Neural cell (in vitro differentiated cells): ENCODE results near the gene RAP1GAP2. TPM values are rescaled to one million over a fixed set of nuclear protein-coding genes. Genes with fewer than 3 reads are reported as not detected.

ENCODE experiments used
- H2AFZ ChIP-seq: fragments of 200-600, 300-800 bp; sonication (generic), shearing (Covaris generic); 2 replicates; pipeline ENCODE4 v1.6.0; 2014; ENCODE audit warnings: low read depth, mild to moderate bottlenecking, antibody characterized with exemption, low read length, moderate library complexity
- H3F3A ChIP-seq: fragments of 200-600 bp; shearing (Covaris generic); 2 replicates; pipeline ENCODE4 v1.6.1; 2016; ENCODE audit warnings: mild to moderate bottlenecking, moderate library complexity, mixed read lengths, antibody characterized with exemption, low read length; ENCODE audit not compliant: insufficient read depth, poor library complexity, severe bottlenecking
- H3K27ac ChIP-seq: fragments of 200-600, 300-800 bp; sonication (generic), shearing (Covaris generic); 2 replicates; pipeline ENCODE4 v1.5.1; 2014; ENCODE audit warnings: mild to moderate bottlenecking, low read length, moderate library complexity
- H3K27me3 ChIP-seq: fragments of 300-800, 200-600 bp; sonication (generic), shearing (Covaris generic); 2 replicates; pipeline ENCODE4 v1.6.0; 2014; ENCODE audit warnings: mild to moderate bottlenecking, low read depth, low read length, moderate library complexity; ENCODE audit not compliant: insufficient read depth
- H3K36me3 ChIP-seq: fragments of 300-800, 200-600 bp; sonication (generic), shearing (Covaris generic); 2 replicates; pipeline ENCODE4 v1.5.1; 2014; ENCODE audit warnings: mild to moderate bottlenecking, antibody characterized with exemption, low read length, moderate library complexity; ENCODE audit not compliant: insufficient read depth
- H3K4me2 ChIP-seq: fragments of 300-800, 200-600 bp; sonication (generic), shearing (Covaris generic); 2 replicates; pipeline ENCODE4 v1.6.0; 2014; ENCODE audit warnings: mild to moderate bottlenecking, low read length
- H3K4me3 ChIP-seq: fragments of 300-800, 200-600 bp; sonication (generic), shearing (Covaris generic); 2 replicates; pipeline ENCODE4 v1.5.1; 2014; ENCODE audit warnings: mild to moderate bottlenecking, low read length, moderate library complexity
- H3K79me2 ChIP-seq: fragments of 200-600 bp; shearing (Covaris generic); replicated peaks from 2 replicates; pipeline ENCODE4 v1.6.0; 2014; ENCODE audit warnings: mild to moderate bottlenecking, low read length, moderate library complexity; ENCODE audit not compliant: insufficient read depth
- H3K9ac ChIP-seq: fragments of 300-800, 200-600 bp; sonication (generic), shearing (Covaris generic); 2 replicates; pipeline ENCODE4 v1.6.1; 2016; ENCODE audit warnings: mild to moderate bottlenecking, low read length, mixed read lengths
- H3K9me2 ChIP-seq: fragments of 200-600 bp; shearing (Covaris generic); 2 replicates; pipeline ENCODE4 v1.6.1; 2016; ENCODE audit warnings: mild to moderate bottlenecking, low read length, mixed read lengths; ENCODE audit not compliant: insufficient read depth
- H3K9me3 ChIP-seq: fragments of 200-600, 300-800 bp; sonication (generic), shearing (Covaris generic); 2 replicates; pipeline ENCODE4 v1.6.1; 2016; ENCODE audit warnings: mild to moderate bottlenecking, mixed run types, low read length, moderate library complexity, mixed read lengths
- H4K20me1 ChIP-seq: fragments of 200-600 bp; shearing (Covaris generic); 2 replicates; pipeline ENCODE4 v1.6.1; 2016; ENCODE audit warnings: mild to moderate bottlenecking, mixed run types; ENCODE audit not compliant: insufficient read depth
- CTCF ChIP-seq: fragments of 450-650 bp; IDR thresholded peaks from 2 replicates; pipeline ENCODE4 v1.5.1; 2014; ENCODE audit warnings: antibody characterized with exemption, mild to moderate bottlenecking, moderate library complexity; ENCODE audit not compliant: poor library complexity, severe bottlenecking
- EP300 ChIP-seq: fragments of 450-650 bp; conservative IDR thresholded peaks from 2 replicates; pipeline ENCODE4 v1.6.1; 2014; ENCODE audit warnings: antibody characterized with exemption, mild to moderate bottlenecking, moderate library complexity; ENCODE audit not compliant: poor library complexity, severe bottlenecking
- EZH2 ChIP-seq: fragments of 200-600, 300-800 bp; shearing (Covaris generic), sonication (generic); IDR thresholded peaks from 2 replicates; pipeline ENCODE4 v1.6.1; 2014; ENCODE audit warnings: antibody characterized with exemption, low read length, borderline replicate concordance, mild to moderate bottlenecking; ENCODE audit not compliant: insufficient read depth, poor library complexity, severe bottlenecking
- MXI1 ChIP-seq: fragments of 450-650 bp; conservative IDR thresholded peaks from 2 replicates; pipeline ENCODE4 v1.6.1; 2014; ENCODE audit warnings: antibody characterized with exemption, mild to moderate bottlenecking; ENCODE audit not compliant: poor library complexity, severe bottlenecking
- POLR2AphosphoS5 ChIP-seq: IDR thresholded peaks from 2 replicates; pipeline ENCODE4 v1.6.1; 2012
- RAD21 ChIP-seq: fragments of 450-650 bp; conservative IDR thresholded peaks from 2 replicates; pipeline ENCODE4 v1.6.1; 2014; ENCODE audit warnings: antibody characterized with exemption, mild to moderate bottlenecking, moderate library complexity
- REST ChIP-seq: IDR thresholded peaks from 2 replicates; pipeline ENCODE4 v1.6.1; 2012; ENCODE audit warnings: borderline replicate concordance
- SMC3 ChIP-seq: fragments of 450-650 bp; conservative IDR thresholded peaks from 2 replicates; pipeline ENCODE4 v1.6.1; 2014; ENCODE audit warnings: antibody characterized with exemption, mild to moderate bottlenecking, moderate library complexity; ENCODE audit not compliant: poor library complexity
- TAF1 ChIP-seq: IDR thresholded peaks from 2 replicates; pipeline ENCODE4 v1.6.1; 2012; ENCODE audit warnings: low read depth
- polyA plus RNA-seq: library from polyadenylated mRNA; depleted of rRNA; stranded (reverse); fragments of >200 nt; gene quantifications from 2 replicates; pipeline ENCODE4 v1.2.3, GENCODE V29; 2014

The RAP1GAP2 gene
- polyA plus RNA-seq, 1 donor from 2014 or later, result 14.8 TPM

GRCh38 chr17:2819921-2820501 lies 23.8 kb downstream of the RAP1GAP2 start:
- Histone ChIP-seq H3K36me3 (no peaks in the 10 kb centered on the region), H3K9me3 (no peaks in the 10 kb centered on the region), H2AFZ (no peak overlapping the region), H3K9ac (no peak overlapping the region), H3K27me3 (no peaks in the 10 kb centered on the region), H3K27ac (no peak overlapping the region), H3K4me2 (no peak overlapping the region), H3K9me2 (no peaks in the 10 kb centered on the region), H3K79me2 (no peaks in the 10 kb centered on the region), H4K20me1 (no peaks in the 10 kb centered on the region), H3F3A (no peaks in the 10 kb centered on the region), H3K4me3 (no peak overlapping the region)
- TF ChIP-seq REST (no peak), TAF1 (no peak), CTCF (no peak), SMC3 (no peak), EZH2 (no peak), RAD21 (no peak), POLR2AphosphoS5 (no peak), EP300 (no peak), MXI1 (no peak)

- Histone ChIP-seq H3K36me3 (no peaks in the 10 kb centered on the region), H3K79me2 (no peaks in the 10 kb centered on the region), H3K4me2 (no peak overlapping the region), H3F3A (no peaks in the 10 kb centered on the region), H2AFZ (no peak overlapping the region), H3K9me3 (no peaks in the 10 kb centered on the region), H3K27ac (no peak overlapping the region), H3K4me3 (no peak overlapping the region), H4K20me1 (no peaks in the 10 kb centered on the region), H3K9me2 (no peaks in the 10 kb centered on the region), H3K27me3 (no peaks in the 10 kb centered on the region), H3K9ac (no peak overlapping the region)
- TF ChIP-seq EP300 (no peak), EZH2 (no peak), SMC3 (no peak), RAD21 (no peak), MXI1 (no peak), TAF1 (no peak), REST (no peak), POLR2AphosphoS5 (no peak), CTCF (no peak)
These were observed 25.6 kb downstream of the RAP1GAP2 start for GRCh38 chr17:2821868-2822267.
